Peyer's patch (tissue), 4 donors: ENCODE measurements around the gene HNRNPH1.
"Not testable (repeated sequence)": the region's sequence is repeated elsewhere in the genome, so short reads cannot be mapped to it uniquely, and the experiment has no call there.

Experiments
- POLR2A ChIP-seq, 2 donors: fragments of 450-650 bp; IDR thresholded peaks; one replicate each; pipeline ENCODE4 v1.5.1; 2017; ENCODE audit warnings: antibody characterized with exemption in 2 of 2, mild to moderate bottlenecking in 2 of 2, moderate library complexity in 2 of 2
- TF ChIP-seq, protein P1 (sequence below), 6 experiments: fragments of 450-650 bp in 4 of 6; fragments of 200-600 bp in 2 of 6; sonication (generic) in 1 of 6; IDR thresholded peaks; one replicate each; pipeline ENCODE4 v1.5.1; 2017 to 2019; ENCODE audit warnings: antibody characterized with exemption in 6 of 6, mild to moderate bottlenecking in 3 of 6, moderate library complexity in 1 of 6

DNA sequence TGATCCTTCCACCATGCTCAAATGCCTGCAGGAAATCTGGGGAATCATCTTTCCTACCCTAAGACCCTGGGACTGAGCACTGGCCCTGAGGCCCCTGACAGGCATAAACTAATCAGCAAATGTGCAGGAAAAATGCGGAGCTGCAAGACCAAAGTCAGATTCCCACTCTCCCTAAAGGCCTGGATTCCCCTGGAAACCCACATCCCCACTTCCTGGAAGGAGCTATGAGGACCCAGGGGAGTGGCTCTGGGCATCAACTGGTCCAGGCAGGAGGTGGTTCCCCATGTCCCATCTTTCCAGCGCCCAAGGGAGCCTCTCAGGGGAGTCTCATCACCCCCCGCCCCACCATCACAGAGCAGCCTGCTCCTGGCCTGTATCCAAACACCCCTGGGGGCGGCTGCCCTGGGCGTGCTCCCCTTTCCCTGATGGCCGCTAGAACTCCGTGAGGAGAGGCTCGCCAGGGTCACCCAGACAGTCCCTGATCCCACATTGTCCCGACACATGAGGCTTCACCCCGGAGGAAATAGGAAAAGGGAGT is 25.8 kb upstream of the HNRNPH1 start:
- not testable (repeated sequence) for TF ChIP-seq POLR2A (IDR thresholded peaks at IDR 0.05)
- TF ChIP-seq, protein P1, sequence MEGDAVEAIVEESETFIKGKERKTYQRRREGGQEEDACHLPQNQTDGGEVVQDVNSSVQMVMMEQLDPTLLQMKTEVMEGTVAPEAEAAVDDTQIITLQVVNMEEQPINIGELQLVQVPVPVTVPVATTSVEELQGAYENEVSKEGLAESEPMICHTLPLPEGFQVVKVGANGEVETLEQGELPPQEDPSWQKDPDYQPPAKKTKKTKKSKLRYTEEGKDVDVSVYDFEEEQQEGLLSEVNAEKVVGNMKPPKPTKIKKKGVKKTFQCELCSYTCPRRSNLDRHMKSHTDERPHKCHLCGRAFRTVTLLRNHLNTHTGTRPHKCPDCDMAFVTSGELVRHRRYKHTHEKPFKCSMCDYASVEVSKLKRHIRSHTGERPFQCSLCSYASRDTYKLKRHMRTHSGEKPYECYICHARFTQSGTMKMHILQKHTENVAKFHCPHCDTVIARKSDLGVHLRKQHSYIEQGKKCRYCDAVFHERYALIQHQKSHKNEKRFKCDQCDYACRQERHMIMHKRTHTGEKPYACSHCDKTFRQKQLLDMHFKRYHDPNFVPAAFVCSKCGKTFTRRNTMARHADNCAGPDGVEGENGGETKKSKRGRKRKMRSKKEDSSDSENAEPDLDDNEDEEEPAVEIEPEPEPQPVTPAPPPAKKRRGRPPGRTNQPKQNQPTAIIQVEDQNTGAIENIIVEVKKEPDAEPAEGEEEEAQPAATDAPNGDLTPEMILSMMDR (IDR thresholded peaks at IDR 0.05) = not testable (repeated sequence)
